Motor neuron (in vitro differentiated cells): Measurements from ENCODE around the gene NCAM1. TPM values are rescaled to one million over a fixed set of nuclear protein-coding genes. Genes with fewer than 3 reads are reported as not detected.
"Not testable (repeated sequence)": the region's sequence is repeated elsewhere in the genome, so short reads cannot be mapped to it uniquely, and the experiment has no call there.

Experiments
- ATAC-seq, 8 experiments: fragments of 200-7000 bp; cut with Tn5 transposase; replicated peaks in 6 of 8; 2 replicates each; pipeline ENCODE4 v1.8.0; 2021; ENCODE audit warnings: mild to moderate bottlenecking in 8 of 8, moderate library complexity in 8 of 8
- H3K27ac ChIP-seq, 2 donors: fragments of 250-450 bp; sonication (Bioruptor Pico); 2 replicates each; pipeline ENCODE4 v1.9.0; 2021; ENCODE audit warnings: antibody characterized with exemption in 2 of 2, mild to moderate bottlenecking in 2 of 2, moderate library complexity in 1 of 2
- H3K4me1 ChIP-seq, 2 donors: fragments of 250-450 bp; sonication (Bioruptor Pico); replicated peaks in 1 of 2; 2 replicates each; pipeline ENCODE4 v1.6.1; 2021; ENCODE audit warnings: antibody characterized with exemption in 2 of 2, mild to moderate bottlenecking in 2 of 2, moderate library complexity in 1 of 2
- H3K4me3 ChIP-seq, 5 donors: fragments of 250-450 bp; sonication (Bioruptor Pico); 2 replicates each; pipeline ENCODE4 v1.9.0; 2021; ENCODE audit warnings: antibody characterized with exemption in 5 of 5, mild to moderate bottlenecking in 5 of 5, moderate library complexity in 4 of 5
- WGBS, 10 experiments: fragments of 450-650 bp; shearing (Covaris generic); methylation state at CpG; one replicate each; pipeline ENCODE4 v1.0.0; 2022; 5-methylcytosine and 5-hydroxymethylcytosine counted together
- in situ Hi-C, 9 experiments: fragments of 400-800 bp; cut with MboI; loops; one replicate each; pipeline ENCODE4 v1.15.0; 2021; ENCODE audit warnings: low sequenced_read_pairs in 9 of 9, low pct_unique_long_range_greater_than_20kb in 2 of 9; ENCODE audit not compliant: unreplicated experiment in 9 of 9
- total RNA-seq, 8 experiments: library from RNA; unstranded; fragments of 300-600 nt; gene quantifications; 2 replicates each; pipeline versions ENCODE4 v1.2.3 to v1.2.4, GENCODE V29; 2022

The NCAM1 gene
- total RNA-seq, 8 experiments from 2014 or later = 33.9 to 382 (median 290) TPM

GRCh38 chr11:113043698-113044097 is 82.5 kb downstream of the NCAM1 start:
- H3K27ac ChIP-seq = no peak overlapping the region
- in situ Hi-C loops = no loop called here
- H3K4me3 ChIP-seq = no peak overlapping the region
- ATAC-seq = peak in 2 of 8 experiments; percentile 34 to 67
- peaks cover 0 to 11% of the 10 kb centered on the region in 2 donors for H3K4me1 ChIP-seq
- WGBS, 10 experiments = 31 to 85% (median 73%) methylated on average over 1 to 5 of the region's 5 CpGs; no CpG with 5 or more reads in 1 of the 10 experiments

GRCh38 chr11:113045146-113045545 is 83.9 kb downstream of the NCAM1 start:
- no peak for ATAC-seq
- no peak overlapping the region for H3K27ac ChIP-seq
- 81 to 100% (median 88%) methylated on average over 3 to 11 of the region's 15 CpGs; no CpG with 5 or more reads in 1 of the 10 experiments for WGBS, 10 experiments
- H3K4me3 ChIP-seq = no peak overlapping the region
- H3K4me1 ChIP-seq = no peaks in the 10 kb centered on the region
- in situ Hi-C loops = no loop called here

GRCh38 chr11:113046866-113047265 is 85.6 kb downstream of the NCAM1 start:
- Histone ChIP-seq H3K27ac (no peak overlapping the region), H3K4me1 (no peaks in the 10 kb centered on the region), H3K4me3 (no peak overlapping the region)
- ATAC-seq = no peak
- 36 to 100% (median 74%) methylated on average over 1 to 2 of the region's 2 CpGs; no CpG with 5 or more reads in 1 of the 10 experiments for WGBS, 10 experiments
- in situ Hi-C loops = no loop called here

GRCh38 chr11:113048820-113049768 is 87.9 kb downstream of the NCAM1 start:
- no peak overlapping the region for H3K4me3 ChIP-seq
- WGBS, 10 experiments = 0 to 100% (median 92%) methylated on average over 1 to 3 of the region's 3 CpGs; no CpG with 5 or more reads in 1 of the 10 experiments
- no peaks in the 10 kb centered on the region for H3K4me1 ChIP-seq
- H3K27ac ChIP-seq = no peak overlapping the region
- peak in 3 of 8 experiments; percentile 66 to 81 (median 74) for ATAC-seq
- in situ Hi-C loops = no loop called here

GRCh38 chr11:113053042-113053441 is 91.8 kb downstream of the NCAM1 start:
- ATAC-seq, in situ Hi-C loops: not testable (repeated sequence)

GRCh38 chr11:113057038-113057437 is 95.8 kb downstream of the NCAM1 start:
- Histone ChIP-seq H3K27ac (no peak overlapping the region), H3K4me3 (no peak overlapping the region)
- no peak for ATAC-seq

More at GRCh38 chr11:113053042-113053441, 91.8 kb downstream of the NCAM1 start:
- not testable (repeated sequence) for H3K4me3 ChIP-seq, H3K27ac ChIP-seq, H3K4me1 ChIP-seq
- WGBS, 10 experiments = 80 to 100% (median 100%) methylated on average over 1 to 2 of the region's 2 CpGs; no CpG with 5 or more reads in 5 of the 10 experiments

GRCh38 chr11:113059548-113059947 is 98.3 kb downstream of the NCAM1 start:
- Histone ChIP-seq H3K27ac (no peak overlapping the region), H3K4me1 (peaks cover 0 to 5% of the 10 kb centered on the region in 2 donors), H3K4me3 (no peak overlapping the region)
- ATAC-seq = no peak
- in situ Hi-C loops = no loop called here
- 0 to 100% (median 98%) methylated on average over 1 to 4 of the region's 4 CpGs; no CpG with 5 or more reads in 2 of the 10 experiments for WGBS, 10 experiments

More at GRCh38 chr11:113057038-113057437, 95.8 kb downstream of the NCAM1 start:
- 60 to 100% (median 77%) methylated on average over 1 to 2 of the region's 2 CpGs; no CpG with 5 or more reads in 3 of the 10 experiments for WGBS, 10 experiments
- peaks cover 0 to 8% of the 10 kb centered on the region in 2 donors for H3K4me1 ChIP-seq
- in situ Hi-C loops = no loop called here

- 13 to 80% (median 50%) methylated on average over 1 of the region's 1 CpG; no CpG with 5 or more reads in 3 of the 10 experiments for WGBS, 10 experiments
- peak in 4 of 8 experiments; percentile 49 to 81 (median 74) for ATAC-seq
- in situ Hi-C loops = no loop called here
- H3K27ac ChIP-seq = no peak overlapping the region
- H3K4me1 ChIP-seq = peaks cover 3 to 10% of the 10 kb centered on the region in 2 donors
- no peak overlapping the region for H3K4me3 ChIP-seq
These were observed 104.1 kb downstream of the NCAM1 start for GRCh38 chr11:113065330-113065729.

- Histone ChIP-seq H3K4me3 (no peak overlapping the region), H3K27ac (no peak overlapping the region), H3K4me1 (peaks cover 9 to 29% of the 10 kb centered on the region in 2 donors)
- in situ Hi-C loops = no loop called here
- ATAC-seq = peak in 5 of 8 experiments; percentile 37 to 86 (median 67)
- WGBS, 10 experiments = 18 to 94% (median 78%) methylated on average over 2 to 5 of the region's 5 CpGs
These were observed 111.1 kb downstream of the NCAM1 start for GRCh38 chr11:113072237-113072858.

GRCh38 chr11:113073290-113073953 is 112.2 kb downstream of the NCAM1 start:
- no peak overlapping the region for H3K27ac ChIP-seq
- in situ Hi-C loops = no loop called here
- 13 to 100% (median 31%) methylated on average over 1 to 3 of the region's 3 CpGs; no CpG with 5 or more reads in 3 of the 10 experiments for WGBS, 10 experiments
- H3K4me3 ChIP-seq = no peak overlapping the region
- H3K4me1 ChIP-seq = peaks cover 9 to 29% of the 10 kb centered on the region in 2 donors
- peak in 3 of 8 experiments; percentile 23 to 49 (median 37) for ATAC-seq

GRCh38 chr11:113075586-113076095 is 114.4 kb downstream of the NCAM1 start:
- peaks cover 6 to 26% of the 10 kb centered on the region in 2 donors for H3K4me1 ChIP-seq
- WGBS, 10 experiments = 0 to 60% (median 43%) methylated on average over 1 of the region's 1 CpG; no CpG with 5 or more reads in 5 of the 10 experiments
- no peak overlapping the region for H3K27ac ChIP-seq
- in situ Hi-C loops = no loop called here
- peak in 2 of 8 experiments; percentile 58 to 61 for ATAC-seq
- H3K4me3 ChIP-seq = no peak overlapping the region

GRCh38 chr11:113077379-113077778 is 116.2 kb downstream of the NCAM1 start:
- Histone ChIP-seq H3K4me3 (no peak overlapping the region), H3K4me1 (peaks cover 11 to 24% of the 10 kb centered on the region in 2 donors), H3K27ac (no peak overlapping the region)
- in situ Hi-C loops = no loop called here
- WGBS, 10 experiments = 87 to 100% (median 100%) methylated on average over 1 to 6 of the region's 6 CpGs; no CpG with 5 or more reads in 4 of the 10 experiments
- ATAC-seq = no peak
